Neuron (in vitro differentiated cells): ENCODE data around the gene PTBP3.
"Not testable (repeated sequence)": the region's sequence is repeated elsewhere in the genome, so short reads cannot be mapped to it uniquely, and the experiment has no call there.

Experiments used
- H2AFZ ChIP-seq: one replicate; pipeline ENCODE4 v1.6.1; 2013; ENCODE audit warnings: low read depth, mild to moderate bottlenecking, inconsistent platforms, low read length, moderate library complexity
- H3K27me3 ChIP-seq: one replicate; pipeline ENCODE4 v1.6.1; 2013; ENCODE audit warnings: low read length; ENCODE audit not compliant: insufficient read depth
- H3K36me3 ChIP-seq: one replicate; pipeline ENCODE4 v1.6.1; 2013; ENCODE audit warnings: low read length; ENCODE audit not compliant: insufficient read depth
- H3K4me1 ChIP-seq: one replicate; pipeline ENCODE4 v1.6.1; 2013; ENCODE audit warnings: low read length; ENCODE audit not compliant: insufficient read depth
- H3K4me3 ChIP-seq: 2 replicates; pipeline ENCODE4 v1.5.1; 2013; ENCODE audit warnings: mild to moderate bottlenecking, low read length, moderate library complexity
- H3K9me3 ChIP-seq: one replicate; pipeline ENCODE4 v1.6.1; 2013; ENCODE audit warnings: low read length

The PTBP3 gene

DNA sequence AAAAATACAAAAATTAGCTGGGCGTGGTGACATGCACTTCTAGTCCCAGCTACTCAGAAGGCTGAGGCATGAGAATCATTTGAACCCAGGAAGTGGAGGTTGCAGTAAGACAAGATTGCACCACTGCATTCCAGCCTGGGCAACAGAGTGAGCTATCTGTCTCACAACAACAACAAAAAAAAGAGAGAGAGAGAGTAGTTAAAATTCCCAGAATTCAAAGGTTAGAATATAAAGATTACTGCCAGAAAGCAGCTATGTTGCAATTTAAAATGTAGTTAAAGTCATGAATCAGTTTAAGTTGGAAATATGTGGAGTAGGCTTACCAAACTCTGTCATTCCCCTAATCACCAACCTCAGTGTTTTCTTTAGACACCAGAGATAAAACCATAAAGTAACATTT lies 99.7 kb downstream of the PTBP3 start:
- Histone ChIP-seq H3K4me3 (no peak overlapping the region), H3K27me3 (no peaks in the 10 kb centered on the region), H3K4me1 (no peaks in the 10 kb centered on the region), H3K9me3 (no peaks in the 10 kb centered on the region), H2AFZ (no peak overlapping the region), H3K36me3 (peaks cover 15% of the 10 kb centered on the region)

DNA sequence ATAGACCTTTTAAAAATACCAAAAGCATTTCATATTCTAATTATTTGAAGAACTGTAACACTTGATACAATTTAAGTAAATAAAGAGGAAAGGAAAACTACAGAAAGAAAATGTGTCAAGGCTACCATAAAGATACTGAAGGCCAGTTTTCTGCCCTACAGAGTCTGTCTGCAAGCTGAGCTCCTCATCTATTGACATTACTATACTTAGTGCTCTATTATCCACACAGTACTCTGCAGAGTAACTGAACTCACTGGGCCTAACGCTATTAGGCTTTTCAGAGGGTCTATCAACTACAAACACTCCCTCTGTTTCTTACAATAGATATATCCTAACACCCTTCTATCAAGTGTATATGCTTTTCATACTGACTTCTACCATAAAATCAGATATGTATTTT lies 101.2 kb downstream of the PTBP3 start:
- Histone ChIP-seq H3K36me3 (peaks cover 23% of the 10 kb centered on the region), H3K4me3 (no peak overlapping the region)

DNA sequence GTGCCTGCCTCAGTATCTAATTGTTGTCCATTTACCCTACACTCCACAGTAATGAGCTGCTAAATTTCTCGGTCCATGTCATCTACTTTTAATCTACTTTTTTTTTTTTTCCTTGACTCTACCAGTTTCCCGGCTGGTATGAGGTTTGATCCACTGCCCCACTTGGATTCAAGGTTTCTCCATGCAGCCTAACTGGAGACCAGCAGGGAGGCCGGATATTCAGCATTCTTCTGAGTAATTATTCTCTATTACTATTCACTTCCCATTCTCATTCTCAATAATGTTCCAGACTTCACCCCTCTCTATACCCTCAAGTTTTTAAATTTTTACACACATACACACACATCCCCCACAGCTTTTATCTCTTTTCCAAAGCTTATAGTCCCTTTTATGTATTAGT lies 107.3 kb downstream of the PTBP3 start:
- peaks cover 63% of the 10 kb centered on the region for H3K36me3 ChIP-seq
- H3K4me1 ChIP-seq: no peaks in the 10 kb centered on the region
- no peak overlapping the region for H3K4me3 ChIP-seq
- no peaks in the 10 kb centered on the region for H3K27me3 ChIP-seq
- H2AFZ ChIP-seq: no peak overlapping the region
- no peaks in the 10 kb centered on the region for H3K9me3 ChIP-seq

More for the DNA sequence above, 101.2 kb downstream of the PTBP3 start:
- H2AFZ ChIP-seq: no peak overlapping the region
- H3K9me3 ChIP-seq: no peaks in the 10 kb centered on the region
- no peaks in the 10 kb centered on the region for H3K27me3 ChIP-seq
- no peaks in the 10 kb centered on the region for H3K4me1 ChIP-seq

DNA sequence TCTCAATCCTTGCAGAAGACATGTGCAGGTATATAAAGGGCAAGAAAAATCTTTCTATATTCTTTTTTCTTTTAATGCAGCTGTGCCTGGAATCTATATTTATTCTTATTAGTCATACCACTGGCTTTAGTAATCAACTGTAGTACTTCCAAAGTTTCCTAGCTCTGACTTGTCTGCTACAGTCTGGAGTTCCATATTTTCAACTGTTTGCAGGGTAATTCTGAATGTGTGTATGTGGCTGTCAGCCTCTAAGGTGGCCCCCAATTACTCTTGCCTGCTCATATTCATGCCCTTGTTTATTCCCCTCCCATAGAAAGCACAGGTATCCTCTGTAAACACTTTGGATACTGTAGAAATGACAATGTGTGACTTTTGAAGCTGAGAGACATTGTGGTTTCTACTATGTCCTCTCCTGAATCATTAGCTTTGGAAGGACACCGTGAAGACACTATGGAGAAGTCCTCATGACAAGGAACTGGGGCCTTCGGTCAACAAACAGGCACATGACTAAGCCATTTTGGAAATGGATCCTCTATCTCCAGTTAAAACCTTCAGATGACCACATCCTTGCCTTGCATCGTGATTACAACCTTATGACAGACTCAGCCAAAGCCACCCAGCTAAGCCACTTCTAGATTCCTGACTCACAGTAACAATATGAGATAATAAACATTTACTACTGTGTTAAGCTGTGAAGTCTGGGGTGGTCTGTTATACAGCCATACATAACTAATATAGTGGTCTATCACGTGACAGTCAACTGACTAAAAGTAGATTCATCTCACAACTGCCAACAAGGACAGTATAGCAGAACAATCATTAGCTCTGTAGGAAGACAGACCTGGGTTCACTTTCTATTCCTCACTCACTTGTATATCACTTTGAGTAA lies 108.8 kb downstream of the PTBP3 start:
- H3K4me3 ChIP-seq: no peak overlapping the region
- peaks cover 4% of the 10 kb centered on the region for H3K4me1 ChIP-seq
- H3K36me3 ChIP-seq: peaks cover 58% of the 10 kb centered on the region
- H3K9me3 ChIP-seq: no peaks in the 10 kb centered on the region
- H3K27me3 ChIP-seq: no peaks in the 10 kb centered on the region
- H2AFZ ChIP-seq: no peak overlapping the region

DNA sequence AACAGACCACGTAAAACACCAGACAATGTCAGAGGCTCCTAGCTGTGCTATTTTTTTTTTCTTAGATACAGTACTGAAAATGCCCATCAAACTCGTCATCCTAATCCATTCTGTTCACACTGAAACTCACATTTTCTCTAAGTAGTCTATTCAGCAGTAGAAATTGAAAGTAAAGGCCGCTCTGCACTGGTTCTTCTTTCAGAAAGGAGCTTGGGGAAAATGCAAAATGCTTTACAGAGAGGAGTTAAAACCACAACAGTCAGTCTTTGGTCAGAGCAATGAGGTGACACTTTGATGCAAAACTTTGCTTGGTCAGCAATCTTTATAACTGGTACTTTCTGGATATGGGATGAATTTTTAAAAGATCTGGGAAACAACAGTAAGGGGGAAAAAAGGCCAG lies 114.5 kb downstream of the PTBP3 start:
- no peak overlapping the region for H2AFZ ChIP-seq
- H3K4me1 ChIP-seq: peaks cover 10% of the 10 kb centered on the region
- H3K27me3 ChIP-seq: no peaks in the 10 kb centered on the region
- H3K4me3 ChIP-seq: no peak overlapping the region
- H3K36me3 ChIP-seq: peaks cover 34% of the 10 kb centered on the region
- H3K9me3 ChIP-seq: no peaks in the 10 kb centered on the region

DNA sequence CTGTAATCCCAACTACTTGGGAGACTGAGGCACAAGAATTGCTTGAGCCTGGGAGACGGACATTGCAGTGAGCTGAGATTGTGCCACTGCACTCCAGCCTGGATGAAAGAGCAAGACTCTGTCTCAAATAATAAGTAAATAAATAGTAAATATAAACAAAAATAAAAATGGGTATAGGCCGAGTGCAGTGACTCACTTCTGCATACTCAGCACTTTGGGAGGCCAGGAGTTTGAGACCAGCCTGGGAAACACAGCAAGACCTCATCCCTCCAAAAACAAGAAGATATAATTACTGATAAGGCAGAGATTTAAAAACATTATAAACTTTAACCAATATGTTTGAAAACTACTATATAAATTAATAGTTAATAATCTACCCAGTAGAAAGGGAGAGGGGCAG lies 120.5 kb downstream of the PTBP3 start:
- peaks cover 37% of the 10 kb centered on the region for H3K36me3 ChIP-seq
- H3K4me1 ChIP-seq: no peaks in the 10 kb centered on the region
- peaks cover 3% of the 10 kb centered on the region for H3K9me3 ChIP-seq
- no peak overlapping the region for H3K4me3 ChIP-seq
- no peak overlapping the region for H2AFZ ChIP-seq
- H3K27me3 ChIP-seq: no peaks in the 10 kb centered on the region

DNA sequence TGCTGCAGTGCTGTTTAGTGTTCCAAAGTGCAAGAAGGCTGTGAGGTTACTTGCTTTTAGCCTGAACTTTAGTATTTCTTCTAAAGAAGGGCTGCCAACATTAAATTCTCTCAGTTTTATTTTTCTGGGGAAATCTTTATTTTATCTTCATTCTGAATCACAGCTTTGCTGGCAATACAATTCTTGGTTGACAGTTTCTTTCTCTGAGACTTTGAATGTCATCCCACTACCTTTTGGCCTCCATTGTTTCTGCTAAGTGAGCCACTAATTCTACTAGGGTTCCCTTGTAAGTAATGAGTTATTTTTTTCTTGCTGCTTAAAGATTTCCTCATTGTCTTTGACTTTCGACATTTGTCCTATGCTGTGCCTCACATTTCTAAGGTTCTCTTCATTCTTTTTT lies 126.0 kb downstream of the PTBP3 start:
- H3K27me3 ChIP-seq: no peaks in the 10 kb centered on the region
- H3K9me3 ChIP-seq: peaks cover 8% of the 10 kb centered on the region
- peaks cover 29% of the 10 kb centered on the region for H3K36me3 ChIP-seq
- H3K4me3 ChIP-seq: no peak overlapping the region
- H3K4me1 ChIP-seq: no peaks in the 10 kb centered on the region
- H2AFZ ChIP-seq: no peak overlapping the region

DNA sequence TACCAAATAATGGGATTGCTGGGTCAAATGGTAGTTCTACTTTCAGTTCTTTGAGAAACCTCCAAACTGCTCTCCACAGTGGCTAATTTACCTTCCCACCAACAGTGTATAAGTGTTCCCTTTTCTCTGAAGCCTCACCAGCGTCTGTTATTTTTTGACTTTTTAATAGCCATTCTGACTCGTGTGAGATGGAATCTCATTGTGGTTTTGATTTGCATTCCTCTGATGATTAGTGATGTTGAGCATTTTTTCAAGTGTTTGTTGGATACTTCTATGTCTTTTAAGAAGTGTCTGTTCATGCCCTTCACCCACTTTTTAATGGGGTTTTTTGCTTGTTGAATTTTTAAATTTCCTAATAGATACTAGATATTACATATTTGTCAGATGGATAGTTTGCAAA lies 129.9 kb downstream of the PTBP3 start:
- H3K9me3 ChIP-seq: peaks cover 6% of the 10 kb centered on the region

DNA sequence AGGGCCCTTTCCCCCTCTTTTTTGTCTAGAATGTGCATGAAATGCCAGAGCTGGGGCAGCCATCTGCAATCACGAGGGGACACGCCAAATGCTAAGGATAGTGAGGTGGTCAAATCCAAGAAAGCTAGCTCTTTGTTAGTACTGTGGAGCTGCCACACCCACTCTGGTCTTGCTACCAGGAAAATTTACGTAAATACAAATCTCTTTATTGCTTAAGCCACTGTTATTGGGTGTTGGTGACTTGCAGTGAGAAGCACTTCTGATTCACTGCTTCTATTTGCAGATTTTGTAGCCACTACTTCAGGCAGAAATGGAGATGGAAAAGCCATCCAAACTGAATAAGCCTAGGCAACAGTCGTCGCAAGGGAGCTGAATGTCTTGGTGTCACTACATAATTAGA lies 132.7 kb downstream of the PTBP3 start:
- H3K4me3 ChIP-seq: no peak overlapping the region
- no peaks in the 10 kb centered on the region for H3K27me3 ChIP-seq
- H3K4me1 ChIP-seq: no peaks in the 10 kb centered on the region
- H3K9me3 ChIP-seq: no peaks in the 10 kb centered on the region
- H2AFZ ChIP-seq: no peak overlapping the region
- peaks cover 2% of the 10 kb centered on the region for H3K36me3 ChIP-seq

More for the DNA sequence above, 129.9 kb downstream of the PTBP3 start:
- H3K36me3 ChIP-seq: peaks cover 9% of the 10 kb centered on the region
- H2AFZ ChIP-seq: no peak overlapping the region
- H3K27me3 ChIP-seq: no peaks in the 10 kb centered on the region
- no peaks in the 10 kb centered on the region for H3K4me1 ChIP-seq
- H3K4me3 ChIP-seq: no peak overlapping the region

DNA sequence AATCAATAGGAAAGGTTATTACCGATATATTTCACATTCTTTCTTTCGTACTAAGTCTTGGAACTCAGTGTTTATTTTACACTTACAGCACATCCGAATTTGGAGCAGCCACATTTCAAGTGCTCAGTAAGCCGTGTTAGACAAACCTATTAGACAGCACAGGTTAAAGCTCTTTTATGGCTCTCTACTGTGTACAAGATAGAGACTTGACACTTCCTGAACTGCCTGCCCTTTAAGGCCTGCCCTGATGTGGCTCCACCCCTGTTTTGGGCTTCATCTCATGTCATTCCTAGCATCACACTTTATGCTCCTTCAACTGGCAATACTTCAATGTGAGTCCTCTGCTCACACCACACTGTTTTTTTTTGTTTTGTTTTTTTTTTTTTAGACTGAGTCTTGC lies 134.8 kb downstream of the PTBP3 start:
- Histone ChIP-seq H3K9me3 (no peaks in the 10 kb centered on the region), H3K4me3 (no peak overlapping the region), H3K27me3 (no peaks in the 10 kb centered on the region), H2AFZ (no peak overlapping the region), H3K36me3 (no peaks in the 10 kb centered on the region), H3K4me1 (no peaks in the 10 kb centered on the region)

DNA sequence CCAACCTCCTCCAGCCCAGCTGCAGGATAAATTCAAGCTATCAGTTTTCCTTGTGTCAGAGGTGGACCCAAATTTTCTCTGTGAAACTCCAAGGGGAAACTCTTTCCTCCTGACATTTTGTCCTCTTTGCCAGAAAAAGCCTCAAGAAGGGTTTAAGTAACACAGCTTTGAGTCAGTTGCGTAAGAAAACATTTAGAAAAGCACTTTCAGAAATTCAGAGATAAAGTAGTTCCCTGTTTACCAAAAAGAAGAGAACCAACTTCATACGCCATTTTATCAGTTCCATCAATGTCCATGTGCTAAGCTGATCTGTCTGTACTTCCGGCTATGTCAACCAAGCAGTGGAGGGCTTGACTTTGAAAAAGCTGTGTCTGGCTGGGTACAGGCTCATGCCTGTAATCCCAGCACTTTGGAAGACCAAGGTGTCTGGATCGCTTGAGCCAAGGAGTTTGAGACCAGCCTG lies 138.4 kb downstream of the PTBP3 start:
- no peak overlapping the region for H3K4me3 ChIP-seq
- no peaks in the 10 kb centered on the region for H3K27me3 ChIP-seq
- H3K36me3 ChIP-seq: no peaks in the 10 kb centered on the region
- no peak overlapping the region for H2AFZ ChIP-seq
- H3K9me3 ChIP-seq: no peaks in the 10 kb centered on the region
- no peaks in the 10 kb centered on the region for H3K4me1 ChIP-seq

DNA sequence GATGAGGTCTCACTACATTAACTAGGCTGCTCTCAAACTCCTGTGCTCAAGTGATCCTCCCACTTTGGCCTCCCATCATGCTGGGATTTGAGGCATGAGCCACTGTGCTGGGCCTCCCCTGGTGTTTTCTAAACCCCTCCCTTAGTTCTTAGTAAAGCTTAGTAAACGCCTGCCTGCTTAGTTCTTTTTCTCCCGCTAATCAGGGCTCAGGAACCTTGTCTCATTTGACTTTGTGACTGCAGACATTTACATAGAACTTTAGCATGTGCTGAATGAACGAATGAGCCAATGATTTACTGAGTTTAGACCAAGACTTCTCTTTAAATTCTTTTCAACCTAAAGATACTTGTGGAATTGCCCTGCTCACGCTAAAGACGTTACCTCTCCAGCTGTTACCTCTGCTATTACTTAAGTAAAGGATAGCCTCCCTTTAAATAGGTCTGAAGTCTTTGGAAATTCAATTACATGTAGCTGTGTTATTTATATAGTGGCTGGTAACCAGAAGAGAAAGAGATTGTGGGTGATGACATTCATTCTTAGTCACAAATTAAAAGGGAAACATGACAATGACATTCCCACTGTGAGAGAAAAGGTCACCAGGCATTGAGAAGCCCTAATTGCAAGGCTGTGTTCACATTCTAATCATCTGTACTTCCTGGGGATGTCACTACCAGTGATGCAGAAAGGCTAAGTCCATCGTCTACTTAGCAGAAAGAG lies 139.7 kb downstream of the PTBP3 start:
- H3K9me3 ChIP-seq: no peaks in the 10 kb centered on the region
- no peak overlapping the region for H3K4me3 ChIP-seq
- H3K36me3 ChIP-seq: no peaks in the 10 kb centered on the region
- H2AFZ ChIP-seq: no peak overlapping the region
- no peaks in the 10 kb centered on the region for H3K27me3 ChIP-seq
- H3K4me1 ChIP-seq: no peaks in the 10 kb centered on the region

DNA sequence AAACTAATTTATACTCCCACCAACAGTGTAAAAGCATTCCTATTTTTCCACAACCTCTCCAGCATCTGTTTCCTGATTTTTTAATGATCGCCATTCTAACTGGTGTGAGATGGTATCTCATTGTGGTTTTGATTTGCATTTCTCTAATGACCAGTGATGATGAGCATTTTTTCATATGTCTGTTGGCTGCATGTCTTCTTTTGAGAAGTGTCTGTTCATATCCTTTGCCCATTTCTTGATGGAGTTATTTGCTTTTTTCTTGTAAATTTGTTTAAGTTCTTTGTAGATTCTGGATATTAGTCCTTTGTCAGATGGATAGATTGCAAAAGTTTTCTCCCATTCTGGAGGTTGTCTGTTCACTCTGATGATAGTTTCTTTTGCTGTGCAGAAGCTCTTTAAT lies 143.1 kb downstream of the PTBP3 start:
- H3K36me3 ChIP-seq, H3K9me3 ChIP-seq, H2AFZ ChIP-seq, H3K4me1 ChIP-seq, H3K27me3 ChIP-seq, H3K4me3 ChIP-seq: not testable (repeated sequence)
